ENCODE results near the gene EXOC3L1. TPM values are rescaled to one million over a fixed set of nuclear protein-coding genes. Genes with fewer than 3 reads are reported as not detected.

The EXOC3L1 gene
- total and polyA plus RNA-seq, 2 of the 13 experiments (the other 11 are each of a cell fraction or from before 2014, with no cell fraction given): 0.12 TPM; not detected in 1

DNA sequence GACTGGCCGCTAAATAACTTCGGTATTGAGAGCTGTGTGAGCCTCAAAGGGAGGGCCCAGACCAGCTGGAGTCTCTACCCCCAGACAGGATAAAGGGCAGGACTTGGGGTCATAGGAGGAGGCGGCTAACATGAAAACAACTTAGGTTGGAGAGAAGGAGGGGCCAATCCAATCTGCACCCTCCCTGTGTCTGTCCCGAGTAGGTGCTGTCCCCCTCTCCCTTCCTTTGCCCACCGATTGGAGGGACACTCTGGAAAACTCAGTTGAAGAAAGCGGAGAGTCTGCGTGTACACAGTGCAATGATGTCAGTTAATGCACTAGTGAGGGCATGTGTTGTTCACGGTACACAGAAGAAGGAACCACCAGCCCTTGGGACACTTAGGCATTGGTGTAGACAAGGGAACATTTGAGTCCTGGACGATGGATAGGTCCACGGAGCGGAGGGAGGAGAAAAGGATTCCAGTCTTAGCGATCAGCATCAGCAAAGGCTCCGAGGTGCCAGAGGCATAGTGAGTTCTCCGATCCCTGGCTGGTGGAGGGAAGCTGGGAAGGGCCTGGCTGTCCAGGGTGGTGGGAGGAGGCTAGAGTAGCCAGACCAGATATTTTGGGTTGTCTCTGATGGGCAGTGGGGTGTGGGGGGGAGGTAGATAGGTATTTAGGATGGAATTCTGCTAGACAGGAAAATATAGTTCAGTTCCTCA lies 18.8 kb downstream of the EXOC3L1 start (continued):
- TF ChIP-seq, protein P1, sequence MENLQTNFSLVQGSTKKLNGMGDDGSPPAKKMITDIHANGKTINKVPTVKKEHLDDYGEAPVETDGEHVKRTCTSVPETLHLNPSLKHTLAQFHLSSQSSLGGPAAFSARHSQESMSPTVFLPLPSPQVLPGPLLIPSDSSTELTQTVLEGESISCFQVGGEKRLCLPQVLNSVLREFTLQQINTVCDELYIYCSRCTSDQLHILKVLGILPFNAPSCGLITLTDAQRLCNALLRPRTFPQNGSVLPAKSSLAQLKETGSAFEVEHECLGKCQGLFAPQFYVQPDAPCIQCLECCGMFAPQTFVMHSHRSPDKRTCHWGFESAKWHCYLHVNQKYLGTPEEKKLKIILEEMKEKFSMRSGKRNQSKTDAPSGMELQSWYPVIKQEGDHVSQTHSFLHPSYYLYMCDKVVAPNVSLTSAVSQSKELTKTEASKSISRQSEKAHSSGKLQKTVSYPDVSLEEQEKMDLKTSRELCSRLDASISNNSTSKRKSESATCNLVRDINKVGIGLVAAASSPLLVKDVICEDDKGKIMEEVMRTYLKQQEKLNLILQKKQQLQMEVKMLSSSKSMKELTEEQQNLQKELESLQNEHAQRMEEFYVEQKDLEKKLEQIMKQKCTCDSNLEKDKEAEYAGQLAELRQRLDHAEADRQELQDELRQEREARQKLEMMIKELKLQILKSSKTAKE (CRISPR knock-in tag; IDR thresholded peaks at IDR 0.05; ENCODE audit: borderline replicate concordance): 0 out of 2 replicates have a peak, but pooled peaks have one; percentile 47
- TF ChIP-seq ZNF264 (CRISPR knock-in tag; IDR thresholded peaks at IDR 0.05): 0 out of 2 replicates have a peak, but pooled peaks have one; percentile 64
- TF ChIP-seq, protein P2, sequence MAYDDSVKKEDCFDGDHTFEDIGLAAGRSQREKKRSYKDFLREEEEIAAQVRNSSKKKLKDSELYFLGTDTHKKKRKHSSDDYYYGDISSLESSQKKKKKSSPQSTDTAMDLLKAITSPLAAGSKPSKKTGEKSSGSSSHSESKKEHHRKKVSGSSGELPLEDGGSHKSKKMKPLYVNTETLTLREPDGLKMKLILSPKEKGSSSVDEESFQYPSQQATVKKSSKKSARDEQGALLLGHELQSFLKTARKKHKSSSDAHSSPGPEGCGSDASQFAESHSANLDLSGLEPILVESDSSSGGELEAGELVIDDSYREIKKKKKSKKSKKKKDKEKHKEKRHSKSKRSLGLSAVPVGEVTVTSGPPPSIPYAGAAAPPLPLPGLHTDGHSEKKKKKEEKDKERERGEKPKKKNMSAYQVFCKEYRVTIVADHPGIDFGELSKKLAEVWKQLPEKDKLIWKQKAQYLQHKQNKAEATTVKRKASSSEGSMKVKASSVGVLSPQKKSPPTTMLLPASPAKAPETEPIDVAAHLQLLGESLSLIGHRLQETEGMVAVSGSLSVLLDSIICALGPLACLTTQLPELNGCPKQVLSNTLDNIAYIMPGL (CRISPR knock-in tag; IDR thresholded peaks at IDR 0.05; ENCODE audit: borderline replicate concordance in 1 of 2, low read depth in 1 of 2): peak; percentile 24 to 62; a peak in 1 of 4 replicates
- TF ChIP-seq TEAD3 (CRISPR knock-in tag; optimal IDR thresholded peaks at IDR 0.05; ENCODE audit: borderline replicate concordance): peak; percentile 28
- TF ChIP-seq, protein P3, sequence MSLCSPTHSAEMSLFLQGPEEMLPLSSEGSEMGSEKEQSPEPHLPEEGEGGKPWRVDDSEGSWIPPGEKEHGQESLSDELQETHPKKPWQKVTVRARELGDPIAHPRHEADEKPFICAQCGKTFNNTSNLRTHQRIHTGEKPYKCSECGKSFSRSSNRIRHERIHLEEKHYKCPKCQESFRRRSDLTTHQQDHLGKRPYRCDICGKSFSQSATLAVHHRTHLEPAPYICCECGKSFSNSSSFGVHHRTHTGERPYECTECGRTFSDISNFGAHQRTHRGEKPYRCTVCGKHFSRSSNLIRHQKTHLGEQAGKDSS (CRISPR knock-in tag; IDR thresholded peaks at IDR 0.05; ENCODE audit: borderline replicate concordance, low read depth): 0 out of 2 replicates have a peak, but pooled peaks have one; percentile 73
- TF ChIP-seq ISL2 (CRISPR knock-in tag; IDR thresholded peaks at IDR 0.05): no peak
- TF ChIP-seq, protein P4, sequence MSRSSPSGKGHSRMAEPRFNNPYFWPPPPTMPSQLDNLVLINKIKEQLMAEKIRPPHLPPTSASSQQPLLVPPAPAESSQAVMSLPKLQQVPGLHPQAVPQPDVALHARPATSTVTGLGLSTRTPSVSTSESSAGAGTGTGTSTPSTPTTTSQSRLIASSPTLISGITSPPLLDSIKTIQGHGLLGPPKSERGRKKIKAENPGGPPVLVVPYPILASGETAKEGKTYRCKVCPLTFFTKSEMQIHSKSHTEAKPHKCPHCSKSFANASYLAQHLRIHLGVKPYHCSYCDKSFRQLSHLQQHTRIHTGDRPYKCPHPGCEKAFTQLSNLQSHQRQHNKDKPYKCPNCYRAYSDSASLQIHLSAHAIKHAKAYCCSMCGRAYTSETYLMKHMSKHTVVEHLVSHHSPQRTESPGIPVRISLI (CRISPR knock-in tag; IDR thresholded peaks at IDR 0.05; ENCODE audit: borderline replicate concordance): peak; percentile 54; the same call in 1 of the 2 replicates
- TF ChIP-seq ZNF747 (CRISPR knock-in tag; IDR thresholded peaks at IDR 0.05; ENCODE audit: borderline replicate concordance): peak; percentile 41; the same call in 1 of the 2 replicates
- no peak; the same call in 1 of the 2 replicates for TF ChIP-seq ZNF563 (CRISPR knock-in tag; IDR thresholded peaks at IDR 0.05)
- no peak for TF ChIP-seq ZNF430 (CRISPR knock-in tag; IDR thresholded peaks at IDR 0.05)
- TF ChIP-seq ZFP36L2 (CRISPR knock-in tag; IDR thresholded peaks at IDR 0.05): no peak
- TF ChIP-seq CHCHD3 (CRISPR knock-in tag; IDR thresholded peaks at IDR 0.05): no peak
- TF ChIP-seq ARNT (IDR thresholded peaks at IDR 0.05): no peak
- peak; percentile 78; the same call in 1 of the 2 replicates for TF ChIP-seq ZNF775 (CRISPR knock-in tag; IDR thresholded peaks at IDR 0.05; ENCODE audit: borderline replicate concordance)
- peak; percentile 69; the same call in 1 of the 2 replicates for TF ChIP-seq SNAPC2 (CRISPR knock-in tag; IDR thresholded peaks at IDR 0.05)
- TF ChIP-seq, protein P5, sequence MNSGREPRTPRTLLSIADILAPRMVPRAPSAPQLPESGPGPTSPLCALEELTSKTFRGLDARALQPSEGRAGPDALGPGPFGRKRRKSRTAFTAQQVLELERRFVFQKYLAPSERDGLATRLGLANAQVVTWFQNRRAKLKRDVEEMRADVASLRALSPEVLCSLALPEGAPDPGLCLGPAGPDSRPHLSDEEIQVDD (CRISPR knock-in tag; IDR thresholded peaks at IDR 0.05; ENCODE audit: borderline replicate concordance): no peak
- TF ChIP-seq, protein P6, sequence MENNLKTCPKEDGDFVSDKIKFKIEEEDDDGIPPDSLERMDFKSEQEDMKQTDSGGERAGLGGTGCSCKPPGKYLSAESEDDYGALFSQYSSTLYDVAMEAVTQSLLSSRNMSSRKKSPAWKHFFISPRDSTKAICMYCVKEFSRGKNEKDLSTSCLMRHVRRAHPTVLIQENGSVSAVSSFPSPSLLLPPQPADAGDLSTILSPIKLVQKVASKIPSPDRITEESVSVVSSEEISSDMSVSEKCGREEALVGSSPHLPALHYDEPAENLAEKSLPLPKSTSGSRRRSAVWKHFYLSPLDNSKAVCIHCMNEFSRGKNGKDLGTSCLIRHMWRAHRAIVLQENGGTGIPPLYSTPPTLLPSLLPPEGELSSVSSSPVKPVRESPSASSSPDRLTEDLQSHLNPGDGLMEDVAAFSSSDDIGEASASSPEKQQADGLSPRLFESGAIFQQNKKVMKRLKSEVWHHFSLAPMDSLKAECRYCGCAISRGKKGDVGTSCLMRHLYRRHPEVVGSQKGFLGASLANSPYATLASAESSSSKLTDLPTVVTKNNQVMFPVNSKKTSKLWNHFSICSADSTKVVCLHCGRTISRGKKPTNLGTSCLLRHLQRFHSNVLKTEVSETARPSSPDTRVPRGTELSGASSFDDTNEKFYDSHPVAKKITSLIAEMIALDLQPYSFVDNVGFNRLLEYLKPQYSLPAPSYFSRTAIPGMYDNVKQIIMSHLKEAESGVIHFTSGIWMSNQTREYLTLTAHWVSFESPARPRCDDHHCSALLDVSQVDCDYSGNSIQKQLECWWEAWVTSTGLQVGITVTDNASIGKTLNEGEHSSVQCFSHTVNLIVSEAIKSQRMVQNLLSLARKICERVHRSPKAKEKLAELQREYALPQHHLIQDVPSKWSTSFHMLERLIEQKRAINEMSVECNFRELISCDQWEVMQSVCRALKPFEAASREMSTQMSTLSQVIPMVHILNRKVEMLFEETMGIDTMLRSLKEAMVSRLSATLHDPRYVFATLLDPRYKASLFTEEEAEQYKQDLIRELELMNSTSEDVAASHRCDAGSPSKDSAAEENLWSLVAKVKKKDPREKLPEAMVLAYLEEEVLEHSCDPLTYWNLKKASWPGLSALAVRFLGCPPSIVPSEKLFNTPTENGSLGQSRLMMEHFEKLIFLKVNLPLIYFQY (CRISPR knock-in tag; IDR thresholded peaks at IDR 0.05; ENCODE audit: borderline replicate concordance): no peak
- no peak for TF ChIP-seq ZKSCAN1 (IDR thresholded peaks at IDR 0.05; ENCODE audit: low read length)

All from HepG2 (cell line).